H1 (cell line): Measurements from ENCODE around the gene SLC5A4. TPM values are rescaled to one million over a fixed set of nuclear protein-coding genes. Genes with fewer than 3 reads are reported as not detected.

ENCODE experiments used
- BACH1 ChIP-seq: IDR thresholded peaks from 2 replicates; pipeline ENCODE4 v1.6.1; 2012; ENCODE audit warnings: low read length, improper control_type of control experiment
- polyA plus RNA-seq, 7 experiments: library from polyadenylated mRNA; depleted of rRNA in 3 of 7; stranded (reverse) in 5 of 7; unstranded in 2 of 7; fragments of >200 nt in 5 of 7; fragments of 200-250 nt in 2 of 7; gene quantifications; 1 replicate in 5 of 7; 2 replicates in 1 of 7; 4 replicates in 1 of 7; pipeline versions ENCODE4 v1.2.1 to v1.2.3, GENCODE V29; 2011 to 2013; ENCODE audit warnings: missing spikeins in 2 of 7, mixed read lengths in 2 of 7
- total RNA-seq: library from RNA; stranded (reverse); fragmentation: NEBNext Ultra II Directional; extraction: Animal tissue kit (Norgen Biotek cat#: 25700); gene quantifications from 2 replicates; pipeline ENCODE4 v1.2.1, GENCODE V29; 2021

The SLC5A4 gene
- total and polyA plus RNA-seq, 2 of the 8 experiments (the other 6 are each of a cell fraction or from before 2014, with no cell fraction given): 0.17 TPM; not detected in 1

- no peak for TF ChIP-seq BACH1
These were observed 69.3 kb downstream of the SLC5A4 start (continued) for GRCh38 chr22:32185821-32186220.
